Liver (tissue), 9 donors: ENCODE measurements around the gene WDR7. TPM values are rescaled to one million over a fixed set of nuclear protein-coding genes. Genes with fewer than 3 reads are reported as not detected.

Experiments
- DNase-seq: peaks from one replicate; pipeline ENCODE4 v3.0.0-alpha.2; 2017; ENCODE audit warnings: low spot score
- H3K27ac ChIP-seq, 2 donors: one replicate each; pipeline ENCODE4 v1.7.0; 2013; ENCODE audit warnings: inconsistent platforms in 2 of 2, low read length in 2 of 2, control low read depth in 1 of 2, low read depth in 1 of 2, mild to moderate bottlenecking in 1 of 2
- H3K27me3 ChIP-seq, 4 donors: one replicate each; pipeline versions ENCODE4 v1.6.1 to v1.7.0; 2013; ENCODE audit warnings: low read length in 3 of 4, inconsistent platforms in 1 of 4, mild to moderate bottlenecking in 1 of 4, moderate library complexity in 1 of 4; ENCODE audit not compliant: control insufficient read depth in 4 of 4, insufficient read depth in 4 of 4
- H3K36me3 ChIP-seq, 4 donors: one replicate each; pipeline versions ENCODE4 v1.6.1 to v1.7.0; 2013; ENCODE audit warnings: low read length in 3 of 4, mild to moderate bottlenecking in 3 of 4, low read depth in 1 of 4, moderate library complexity in 1 of 4; ENCODE audit not compliant: control insufficient read depth in 4 of 4, insufficient read depth in 3 of 4
- H3K4me1 ChIP-seq, 4 donors: one replicate each; pipeline versions ENCODE4 v1.6.1 to v1.7.0; 2013; ENCODE audit warnings: low read length in 3 of 4, mild to moderate bottlenecking in 3 of 4, moderate library complexity in 1 of 4; ENCODE audit not compliant: control insufficient read depth in 4 of 4, insufficient read depth in 4 of 4
- H3K4me3 ChIP-seq, 3 donors: one replicate each; pipeline versions ENCODE4 v1.6.1 to v1.7.0; 2013; ENCODE audit warnings: low read length in 3 of 3, control low read depth in 1 of 3, low read depth in 1 of 3, mild to moderate bottlenecking in 1 of 3
- H3K9ac ChIP-seq, 2 donors: one replicate each; pipeline ENCODE4 v1.7.0; 2013; ENCODE audit warnings: low read length in 2 of 2, mild to moderate bottlenecking in 2 of 2, moderate library complexity in 2 of 2, control low read depth in 1 of 2, low read depth in 1 of 2
- H3K9me3 ChIP-seq, 4 donors: one replicate each; pipeline versions ENCODE4 v1.6.1 to v1.7.0; 2013; ENCODE audit warnings: low read length in 3 of 4; ENCODE audit not compliant: control insufficient read depth in 4 of 4
- ATF3 ChIP-seq: IDR thresholded peaks from 2 replicates; pipeline ENCODE4 v1.6.1; 2016; ENCODE audit warnings: antibody characterized with exemption
- EGR1 ChIP-seq, 2 donors: IDR thresholded peaks; 2 replicates each; pipeline ENCODE4 v1.6.1; 2016 to 2018; ENCODE audit warnings: antibody characterized with exemption in 2 of 2, low read depth in 2 of 2
- FOXA1 ChIP-seq: IDR thresholded peaks from 2 replicates; pipeline ENCODE4 v1.6.1; 2016; ENCODE audit warnings: antibody characterized with exemption
- FOXA2 ChIP-seq: IDR thresholded peaks from 2 replicates; pipeline ENCODE4 v1.6.1; 2016; ENCODE audit warnings: antibody characterized with exemption
- GABPA ChIP-seq, 2 donors: IDR thresholded peaks in 1 of 2; conservative IDR thresholded peaks in 1 of 2; 2 replicates each; pipeline ENCODE4 v1.6.1; 2016; ENCODE audit warnings: antibody characterized with exemption in 2 of 2, mild to moderate bottlenecking in 1 of 2, moderate library complexity in 1 of 2
- HNF4A ChIP-seq, 2 donors: conservative IDR thresholded peaks; 2 replicates each; pipeline ENCODE4 v1.6.1; 2016; ENCODE audit warnings: antibody characterized with exemption in 2 of 2, mild to moderate bottlenecking in 2 of 2
- HNF4G ChIP-seq: IDR thresholded peaks from 2 replicates; pipeline ENCODE4 v1.6.1; 2016; ENCODE audit warnings: antibody characterized with exemption
- JUND ChIP-seq, 2 donors: IDR thresholded peaks; 2 replicates each; pipeline ENCODE4 v1.6.1; 2016; ENCODE audit warnings: antibody characterized with exemption in 2 of 2
- MAX ChIP-seq: IDR thresholded peaks from 2 replicates; pipeline ENCODE4 v1.6.1; 2016; ENCODE audit warnings: antibody characterized with exemption
- NR2F2 ChIP-seq: IDR thresholded peaks from 2 replicates; pipeline ENCODE4 v1.6.1; 2016; ENCODE audit warnings: antibody characterized with exemption
- RAD21 ChIP-seq, 2 donors: IDR thresholded peaks; 2 replicates each; pipeline ENCODE4 v1.6.1; 2016; ENCODE audit warnings: antibody characterized with exemption in 2 of 2, mild to moderate bottlenecking in 2 of 2
- REST ChIP-seq: IDR thresholded peaks from 2 replicates; pipeline ENCODE4 v1.6.1; 2016; ENCODE audit warnings: antibody characterized with exemption, mild to moderate bottlenecking
- RXRA ChIP-seq, 2 donors: IDR thresholded peaks; 2 replicates each; pipeline ENCODE4 v1.6.1; 2017 to 2018; ENCODE audit warnings: antibody characterized with exemption in 2 of 2, mild to moderate bottlenecking in 1 of 2
- SP1 ChIP-seq: IDR thresholded peaks from 2 replicates; pipeline ENCODE4 v1.6.1; 2018; ENCODE audit warnings: antibody characterized with exemption, mild to moderate bottlenecking
- TAF1 ChIP-seq: conservative IDR thresholded peaks from 2 replicates; pipeline ENCODE4 v1.6.1; 2016; ENCODE audit warnings: antibody characterized with exemption, mild to moderate bottlenecking
- YY1 ChIP-seq: IDR thresholded peaks from 2 replicates; pipeline ENCODE4 v1.6.1; 2016; ENCODE audit warnings: antibody characterized with exemption, mild to moderate bottlenecking
- ZBTB33 ChIP-seq: IDR thresholded peaks from 2 replicates; pipeline ENCODE4 v1.6.1; 2016; ENCODE audit warnings: antibody characterized with exemption
- WGBS: extraction: QIAGEN DNeasy Blood & Tissue Kit; methylation state at CpG from one replicate; pipeline ENCODE4 v1.1.7; 2013; 5-methylcytosine and 5-hydroxymethylcytosine counted together
- polyA plus RNA-seq, 2 donors: library from polyadenylated mRNA; stranded (reverse) in 1 of 2; unstranded in 1 of 2; fragments of 200-250 nt in 1 of 2; fragments of >200 nt in 1 of 2; fragmentation: Nextera tagmentation in 1 of 2; extraction: Ambion mirVana in 1 of 2; gene quantifications; one replicate each; pipeline versions ENCODE4 v1.2.1 to v1.2.3, GENCODE V29; 2013 to 2015
- total RNA-seq, 2 donors: library from RNA; depleted of rRNA; stranded (reverse); fragments of >200 nt; gene quantifications; one replicate each; pipeline ENCODE4 v1.2.3, GENCODE V29; 2014
- TF ChIP-seq, protein P1 (sequence below): fragments of 150-350 bp; IDR thresholded peaks from 2 replicates; pipeline ENCODE4 v1.5.1; 2017; ENCODE audit warnings: improper control_type of control experiment, low read depth, low read length; ENCODE audit not compliant: missing input control
- donor health status: healthy.
- donor health status: healthy.
- donor health status: healthy.
- donor health status: healthy.
- donor health status: healthy.

The WDR7 gene
- total and polyA plus RNA-seq, 4 donors = 4.5 to 26.6 (median 13.2) TPM

GRCh38 chr18:56901919-56902318, 250.8 kb downstream of the WDR7 start:
- TF ChIP-seq REST (no peak), NR2F2 (no peak), MAX (no peak), HNF4A (conservative IDR thresholded peaks at IDR 0.05) (no peak)
- TF ChIP-seq, protein P1, sequence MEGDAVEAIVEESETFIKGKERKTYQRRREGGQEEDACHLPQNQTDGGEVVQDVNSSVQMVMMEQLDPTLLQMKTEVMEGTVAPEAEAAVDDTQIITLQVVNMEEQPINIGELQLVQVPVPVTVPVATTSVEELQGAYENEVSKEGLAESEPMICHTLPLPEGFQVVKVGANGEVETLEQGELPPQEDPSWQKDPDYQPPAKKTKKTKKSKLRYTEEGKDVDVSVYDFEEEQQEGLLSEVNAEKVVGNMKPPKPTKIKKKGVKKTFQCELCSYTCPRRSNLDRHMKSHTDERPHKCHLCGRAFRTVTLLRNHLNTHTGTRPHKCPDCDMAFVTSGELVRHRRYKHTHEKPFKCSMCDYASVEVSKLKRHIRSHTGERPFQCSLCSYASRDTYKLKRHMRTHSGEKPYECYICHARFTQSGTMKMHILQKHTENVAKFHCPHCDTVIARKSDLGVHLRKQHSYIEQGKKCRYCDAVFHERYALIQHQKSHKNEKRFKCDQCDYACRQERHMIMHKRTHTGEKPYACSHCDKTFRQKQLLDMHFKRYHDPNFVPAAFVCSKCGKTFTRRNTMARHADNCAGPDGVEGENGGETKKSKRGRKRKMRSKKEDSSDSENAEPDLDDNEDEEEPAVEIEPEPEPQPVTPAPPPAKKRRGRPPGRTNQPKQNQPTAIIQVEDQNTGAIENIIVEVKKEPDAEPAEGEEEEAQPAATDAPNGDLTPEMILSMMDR = no peak
- no peak overlapping the region for H3K4me3 ChIP-seq
- 89% methylated on average over 2 of the region's 2 CpGs for WGBS

DNA sequence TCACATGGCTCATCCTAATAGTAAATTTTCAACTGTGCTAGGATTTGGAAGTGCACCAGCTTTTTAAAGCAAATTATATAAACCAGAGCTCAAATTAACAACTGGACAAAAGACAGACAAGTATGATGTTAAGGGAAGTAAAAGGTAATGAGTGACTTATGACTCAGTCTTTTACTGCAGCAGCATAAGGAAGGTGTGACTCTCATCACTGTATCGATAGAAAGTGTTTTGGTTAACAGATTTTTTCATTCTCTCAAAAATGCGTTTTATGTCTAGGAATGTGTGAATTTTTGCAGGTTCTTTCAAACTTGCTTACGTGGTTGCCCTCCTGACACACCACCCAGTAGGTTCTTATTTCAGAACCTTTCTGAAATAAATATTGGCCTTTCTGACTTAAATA, 251.5 kb downstream of the WDR7 start:
- Histone ChIP-seq H3K4me1 (peaks cover 0 to 5% (median 2%) of the 10 kb centered on the region in 4 donors), H3K27me3 (no peaks in the 10 kb centered on the region), H3K27ac (no peak overlapping the region), H3K36me3 (no peaks in the 10 kb centered on the region), H3K9ac (no peak overlapping the region), H3K9me3 (no peaks in the 10 kb centered on the region), H3K4me3 (no peak overlapping the region)
- 88% methylated on average over 3 of the region's 3 CpGs for WGBS
- DNase-seq = no peak
- TF ChIP-seq EGR1 (IDR thresholded peaks at IDR 0.05; ENCODE audit: low read depth in 2 of 2) (no peak), NR2F2 (no peak), FOXA1 (no peak), MAX (no peak), HNF4A (conservative IDR thresholded peaks at IDR 0.05) (no peak), JUND (IDR thresholded peaks at IDR 0.05) (no peak), TAF1 (no peak), YY1 (no peak)

More at GRCh38 chr18:56901919-56902318, 250.8 kb downstream of the WDR7 start:
- no peak overlapping the region for H3K27ac ChIP-seq
- H3K9ac ChIP-seq = no peak overlapping the region
- no peaks in the 10 kb centered on the region for H3K9me3 ChIP-seq
- H3K36me3 ChIP-seq = no peaks in the 10 kb centered on the region
- H3K27me3 ChIP-seq = no peaks in the 10 kb centered on the region
- no peak for DNase-seq
- peaks cover 0 to 5% (median 2%) of the 10 kb centered on the region in 4 donors for H3K4me1 ChIP-seq

DNA sequence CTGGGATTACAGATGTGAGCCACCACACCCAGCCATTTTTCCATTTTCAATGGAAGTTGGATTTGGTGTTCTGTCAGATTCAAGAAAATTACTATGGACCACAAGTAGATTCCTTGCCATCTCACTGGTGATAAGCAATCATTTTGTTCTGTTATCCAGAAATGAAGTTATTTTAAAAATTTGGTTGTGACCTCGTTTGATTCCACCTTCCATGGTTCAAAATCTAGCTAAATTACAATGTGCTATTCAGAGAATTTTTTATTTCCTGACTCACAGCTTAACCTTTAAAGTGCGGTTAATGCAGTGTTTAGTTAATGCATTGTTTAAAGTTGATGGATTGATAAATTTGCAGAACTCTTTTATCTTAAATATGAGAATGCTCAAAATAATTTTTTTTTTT, 252.5 kb downstream of the WDR7 start:
- no peak overlapping the region for H3K4me3 ChIP-seq
- no peak overlapping the region for H3K27ac ChIP-seq
- H3K4me1 ChIP-seq = peaks cover 0 to 5% (median 2%) of the 10 kb centered on the region in 4 donors
- H3K9me3 ChIP-seq = no peaks in the 10 kb centered on the region
- no peak for DNase-seq
- WGBS = 94% methylated on average over 2 of the region's 2 CpGs
- no peaks in the 10 kb centered on the region for H3K27me3 ChIP-seq
- H3K36me3 ChIP-seq = no peaks in the 10 kb centered on the region
- H3K9ac ChIP-seq = no peak overlapping the region
- TF ChIP-seq JUND (IDR thresholded peaks at IDR 0.05) = no peak
- no peak for TF ChIP-seq ZBTB33
- no peak for TF ChIP-seq HNF4A (conservative IDR thresholded peaks at IDR 0.05)
- TF ChIP-seq, protein P1 = no peak
- TF ChIP-seq TAF1 = no peak
- TF ChIP-seq HNF4G = no peak
- no peak for TF ChIP-seq RXRA (IDR thresholded peaks at IDR 0.05)
- no peak for TF ChIP-seq NR2F2
- TF ChIP-seq RAD21 (IDR thresholded peaks at IDR 0.05) = no peak
- no peak for TF ChIP-seq ATF3
- TF ChIP-seq GABPA (IDR thresholded peaks at IDR 0.05 in 1 of 2, conservative IDR thresholded peaks at IDR 0.05 in 1 of 2) = no peak
- TF ChIP-seq SP1 = no peak
- no peak for TF ChIP-seq YY1
- TF ChIP-seq FOXA2 = no peak
